ENCODE data around the gene RNASET2. TPM values are rescaled to one million over a fixed set of nuclear protein-coding genes. Genes with fewer than 3 reads are reported as not detected.

The RNASET2 gene, protein sequence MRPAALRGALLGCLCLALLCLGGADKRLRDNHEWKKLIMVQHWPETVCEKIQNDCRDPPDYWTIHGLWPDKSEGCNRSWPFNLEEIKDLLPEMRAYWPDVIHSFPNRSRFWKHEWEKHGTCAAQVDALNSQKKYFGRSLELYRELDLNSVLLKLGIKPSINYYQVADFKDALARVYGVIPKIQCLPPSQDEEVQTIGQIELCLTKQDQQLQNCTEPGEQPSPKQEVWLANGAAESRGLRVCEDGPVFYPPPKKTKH
- 7.0 and 7.7 TPM in 2 replicates for total RNA-seq (2014; rRNA removed; shearing (Covaris generic))

DNA sequence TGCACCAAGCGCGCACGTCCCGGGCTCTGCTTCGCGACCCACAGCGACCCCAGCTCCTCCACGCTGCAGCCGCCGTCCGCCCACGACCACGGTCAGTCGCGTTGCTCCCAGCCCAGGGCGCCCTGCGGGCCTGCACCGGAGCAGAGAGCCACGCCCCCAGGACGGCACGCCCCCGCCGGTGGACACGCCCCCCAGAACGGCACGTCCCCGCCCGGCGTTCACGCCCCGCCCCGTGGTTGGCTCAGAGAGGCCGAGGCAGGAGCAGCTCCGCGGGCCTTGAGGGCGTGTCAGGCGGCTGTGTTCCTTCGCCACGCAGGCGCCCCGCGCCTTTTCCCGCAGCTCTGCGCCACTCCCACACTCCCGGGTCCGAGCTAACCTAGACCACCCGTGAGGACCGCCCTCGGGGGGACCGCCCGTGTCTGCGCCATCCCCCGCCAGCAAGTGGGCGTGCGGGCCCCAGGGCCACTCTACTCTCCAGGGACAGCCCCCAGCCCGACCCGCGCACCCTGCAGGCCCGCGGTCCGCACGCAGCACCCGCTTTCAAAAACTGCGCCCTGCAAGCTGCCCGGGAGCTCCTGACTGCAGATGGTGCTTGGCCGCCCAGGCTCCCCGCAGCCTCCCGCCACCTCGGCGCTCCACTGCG is at the start of gene RNASET2:
Gene RNASET2 (minus strand): TSS at position 107 of the 643 bp plus-strand sequence. CDS start 368 bp downstream, outside the sequence.
- peak; percentile 88 for DNase-seq (ENCODE audit: low read depth)

DNA sequence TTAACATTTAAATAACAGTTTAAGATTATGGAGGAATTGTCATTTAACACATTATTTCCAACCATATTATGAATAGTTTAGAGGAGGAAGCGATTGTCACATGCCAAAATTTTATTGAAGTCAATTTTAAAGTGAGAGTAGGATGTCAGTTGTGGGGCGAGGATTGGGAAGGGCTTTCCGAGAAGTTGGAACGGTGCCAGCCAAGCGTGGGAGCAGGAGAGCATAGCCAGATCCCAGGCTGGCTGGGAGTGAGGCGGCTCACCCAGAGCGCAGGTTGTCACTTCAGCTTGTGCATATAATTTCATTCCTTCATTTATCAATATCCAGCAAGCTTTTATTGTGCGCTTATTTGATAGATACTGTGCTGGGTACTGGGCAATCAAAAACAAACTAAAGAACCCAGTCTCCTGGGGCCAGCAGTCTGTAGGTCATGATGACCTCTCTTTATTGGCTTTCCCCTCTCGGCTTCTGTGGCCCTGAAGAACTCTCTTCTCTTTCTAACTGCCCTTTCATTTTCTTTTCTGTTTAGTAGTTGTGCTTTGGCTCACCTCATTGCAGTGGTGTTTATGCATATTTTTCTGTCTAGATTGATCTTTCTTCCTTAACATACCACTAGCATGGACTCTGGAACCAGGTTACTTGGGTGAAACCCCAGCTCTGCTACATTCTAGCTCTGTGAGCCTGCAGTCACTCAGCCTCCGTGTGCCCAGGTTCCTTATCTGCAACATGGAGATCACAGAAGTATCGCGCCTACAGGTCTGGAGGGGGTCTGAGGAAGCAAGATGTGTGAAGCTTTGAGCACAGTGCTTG is 49.2 kb upstream of the RNASET2 start:
- no peak for DNase-seq (ENCODE audit: low read depth)

DNA sequence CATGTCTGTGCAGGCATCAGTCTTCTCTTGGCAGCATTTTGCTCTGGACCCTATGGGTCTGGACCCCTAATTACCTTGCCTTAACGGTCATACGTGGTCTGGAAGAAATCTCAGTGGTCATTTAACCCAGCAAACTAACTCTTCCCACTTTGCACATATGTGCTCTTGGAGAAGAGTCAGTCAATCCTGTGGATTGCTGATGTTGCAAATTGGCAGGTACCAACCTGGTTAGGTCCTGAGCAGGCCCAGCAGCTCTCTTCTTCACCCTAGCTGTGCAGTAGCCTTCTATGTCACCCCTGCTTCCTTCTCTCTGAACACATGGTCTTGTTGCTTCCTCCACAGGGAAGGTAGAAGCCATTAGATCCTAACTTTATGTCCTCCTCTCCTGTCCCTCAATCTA is 44.4 kb upstream of the RNASET2 start:
- DNase-seq (ENCODE audit: low read depth) = no peak

DNA sequence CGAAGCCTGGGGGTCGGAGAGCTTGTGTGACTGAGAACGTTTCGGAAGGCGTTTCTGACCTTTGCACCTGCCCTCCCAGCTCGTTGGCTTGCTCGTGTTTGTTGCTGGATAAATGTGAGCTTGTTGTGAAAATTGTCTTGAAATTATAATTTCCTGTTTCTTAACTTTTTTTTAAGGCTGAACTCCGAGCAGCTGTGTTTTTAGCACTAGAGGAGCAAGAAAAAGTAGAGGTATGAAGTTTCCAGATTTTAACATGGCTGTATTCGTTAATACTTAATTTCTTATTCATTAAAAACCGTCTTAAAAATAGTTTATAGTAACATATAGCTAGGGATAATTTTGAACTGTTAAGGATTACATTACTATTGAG is 43.5 kb upstream of the RNASET2 start:
- DNase-seq (ENCODE audit: low read depth) = no peak

DNA sequence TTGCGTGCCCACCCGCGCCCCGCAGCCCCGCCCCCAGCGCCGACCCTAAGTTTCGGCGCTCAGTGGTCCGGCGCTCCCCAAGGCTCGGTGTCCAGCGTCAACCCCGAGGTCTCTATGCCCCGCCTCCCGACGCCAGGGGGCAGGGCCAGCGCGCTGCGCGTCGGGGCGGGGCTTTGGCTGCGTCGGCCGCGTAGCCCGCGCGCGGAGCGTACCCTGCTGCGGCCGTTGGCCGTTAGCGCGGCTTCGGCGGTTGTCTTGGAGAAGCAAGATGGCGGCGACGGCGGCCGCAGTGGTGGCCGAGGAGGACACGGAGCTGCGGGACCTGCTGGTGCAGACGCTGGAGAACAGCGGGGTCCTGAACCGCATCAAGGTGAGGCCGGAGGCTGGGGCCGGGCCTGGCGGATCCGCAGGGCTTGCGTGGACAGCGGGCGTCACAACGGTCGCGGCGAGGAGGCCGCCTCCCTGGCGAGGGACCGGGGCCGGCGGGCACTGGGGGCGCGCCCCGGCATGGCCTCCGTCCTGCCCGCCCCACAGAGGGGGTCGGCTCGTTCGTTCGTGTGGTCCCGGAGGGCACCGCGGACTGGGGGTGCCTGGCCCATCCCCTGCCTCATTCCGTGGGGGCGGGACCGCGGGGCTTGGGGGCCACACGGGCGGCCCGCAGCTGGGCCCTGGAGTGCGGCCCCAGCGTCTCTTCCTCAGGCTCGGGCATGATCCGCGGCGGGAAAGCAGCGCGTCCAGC is 43.0 kb upstream of the RNASET2 start, which contains the start of gene CEP43:
Gene CEP43 (plus strand): TSS at position 253 of the 739 bp plus-strand sequence. CDS start 16 bp downstream, at position 269.
- DNase-seq (ENCODE audit: low read depth) = peak; percentile 92

DNA sequence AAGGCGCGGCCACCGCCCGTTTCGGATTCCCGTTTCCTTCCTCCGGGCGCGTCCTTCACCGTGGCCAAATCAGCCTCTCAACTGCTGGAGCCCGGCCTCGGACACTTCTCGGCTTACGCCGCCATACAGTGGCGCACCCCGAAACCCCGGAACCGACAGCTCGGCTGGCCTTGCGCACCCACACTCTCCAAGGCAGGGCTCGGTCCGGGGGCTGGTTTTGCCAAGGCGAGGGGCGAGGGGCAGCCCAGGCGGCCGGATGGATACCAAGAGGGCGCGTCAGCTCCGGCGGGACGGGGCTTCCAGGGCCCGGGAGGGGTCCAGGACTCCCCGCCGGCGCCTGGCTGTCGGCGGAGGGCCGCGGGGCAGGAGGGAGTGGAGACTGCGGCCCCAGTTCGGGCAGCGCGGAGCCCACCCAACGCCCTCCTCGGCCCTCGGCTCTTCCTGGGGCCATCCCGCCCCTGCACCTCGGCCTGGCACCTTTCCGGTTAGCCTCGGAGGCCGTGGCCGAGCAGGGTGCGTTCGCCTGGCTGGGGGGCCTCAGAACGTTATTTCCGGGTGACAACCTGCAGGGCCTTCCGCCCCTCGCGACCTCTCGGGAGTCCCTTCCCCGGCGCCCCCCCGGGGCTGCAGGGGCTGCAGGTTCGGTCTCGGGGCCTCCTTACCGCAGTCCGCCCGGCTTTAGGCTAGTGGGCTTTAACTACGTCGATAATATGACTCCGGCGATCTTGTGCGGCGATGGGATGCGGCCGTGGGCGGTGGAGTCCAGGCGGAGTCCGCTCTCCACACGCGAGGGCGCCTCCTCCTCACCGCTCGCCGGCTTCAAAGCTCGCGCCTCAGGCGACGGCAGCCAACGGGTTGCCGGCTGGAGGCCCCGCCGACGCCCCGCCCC is 42.1 kb upstream of the RNASET2 start:
- DNase-seq (ENCODE audit: low read depth) = peak; percentile 9

DNA sequence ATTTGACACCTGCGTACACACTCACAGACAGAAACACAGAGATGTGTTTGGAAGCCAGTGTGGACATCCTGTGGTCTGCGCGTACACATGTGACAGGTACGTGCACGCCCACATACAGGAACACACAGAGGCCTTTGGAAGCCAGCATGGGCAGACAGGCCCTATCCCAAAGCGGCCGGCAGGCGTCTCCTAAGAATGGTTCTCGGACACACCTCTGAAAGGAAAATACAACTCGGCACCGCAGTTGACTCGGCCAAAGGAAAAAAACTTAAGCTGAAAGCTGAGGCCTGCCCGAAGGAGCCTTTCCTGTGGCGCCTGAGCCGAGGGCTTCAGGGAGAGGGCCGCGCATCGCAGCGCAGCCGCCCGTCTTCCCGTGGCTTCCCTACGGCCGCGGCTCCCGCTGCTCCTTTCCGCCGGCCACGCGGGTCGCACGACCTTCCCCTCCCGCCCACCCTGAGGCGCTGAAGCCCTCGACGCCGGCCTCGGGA is 41.5 kb upstream of the RNASET2 start:
- peak; percentile 53 for DNase-seq (ENCODE audit: low read depth)

DNA sequence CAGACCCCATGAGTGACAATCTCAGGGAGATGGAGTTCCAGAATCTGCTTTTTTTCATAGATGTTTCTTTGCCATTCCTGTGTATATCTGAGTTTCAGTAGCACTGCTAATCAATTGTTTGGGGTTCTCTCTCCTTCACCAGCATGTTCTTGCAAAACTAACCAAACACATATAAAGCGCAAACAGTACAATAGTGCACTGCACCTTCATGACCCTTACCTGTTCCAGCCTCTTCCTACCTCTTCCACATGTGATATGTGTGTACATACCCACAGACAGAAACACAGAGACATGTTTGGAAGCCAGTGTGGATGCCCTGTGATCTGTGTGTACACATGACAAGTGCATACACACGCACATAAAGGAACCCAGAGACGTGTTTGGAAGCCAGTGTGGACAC is 41.0 kb upstream of the RNASET2 start:
- no peak for DNase-seq (ENCODE audit: low read depth)

DNA sequence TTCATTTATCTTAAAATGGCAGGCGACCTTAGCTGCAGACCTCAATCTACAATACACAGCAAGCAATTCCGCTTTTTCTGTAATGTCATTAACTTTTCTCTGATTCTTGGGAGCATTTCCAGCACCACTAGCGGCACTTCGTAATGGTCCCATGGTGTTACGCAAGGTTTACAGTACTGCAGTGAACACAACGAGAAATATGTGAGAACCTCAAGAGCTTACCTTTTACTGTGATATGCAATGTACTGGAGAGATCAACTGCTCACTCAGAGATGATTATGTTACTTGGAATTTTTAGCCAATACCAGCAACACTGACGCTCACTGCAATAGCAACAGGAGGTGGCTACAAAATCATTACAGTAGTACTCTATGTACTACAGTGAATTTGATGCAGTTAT is 40.1 kb upstream of the RNASET2 start:
- DNase-seq (ENCODE audit: low read depth) = no peak

DNA sequence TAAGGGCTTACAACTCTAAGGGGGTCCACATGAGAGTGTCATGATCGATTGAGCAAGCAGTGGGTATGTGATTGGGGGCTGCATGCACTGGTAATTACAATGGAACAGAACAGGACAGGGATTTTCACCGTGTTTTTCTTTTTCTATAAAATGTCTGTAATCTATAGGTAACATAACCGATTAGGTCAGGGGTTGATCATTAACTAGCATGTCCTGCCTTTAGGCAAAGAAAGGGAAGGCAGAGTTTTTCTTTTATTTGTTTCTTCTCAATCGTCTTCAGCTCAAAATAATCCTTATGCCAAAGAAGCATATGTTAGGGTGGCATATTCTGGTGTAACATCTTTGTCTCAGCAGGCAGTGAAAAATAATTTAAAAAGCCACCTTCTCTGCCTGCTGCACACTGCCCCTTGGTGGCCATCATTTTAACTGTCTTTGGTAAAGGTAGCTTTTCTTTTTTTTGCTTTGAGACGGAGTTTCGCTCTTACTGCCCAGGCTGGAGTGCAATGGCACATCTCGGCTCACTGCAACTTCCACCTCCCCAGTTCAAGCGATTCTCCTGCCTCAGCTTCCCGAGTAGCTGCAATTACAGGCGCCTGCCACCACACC is 33.2 kb upstream of the RNASET2 start:
- DNase-seq (ENCODE audit: low read depth) = peak; percentile 2

DNA sequence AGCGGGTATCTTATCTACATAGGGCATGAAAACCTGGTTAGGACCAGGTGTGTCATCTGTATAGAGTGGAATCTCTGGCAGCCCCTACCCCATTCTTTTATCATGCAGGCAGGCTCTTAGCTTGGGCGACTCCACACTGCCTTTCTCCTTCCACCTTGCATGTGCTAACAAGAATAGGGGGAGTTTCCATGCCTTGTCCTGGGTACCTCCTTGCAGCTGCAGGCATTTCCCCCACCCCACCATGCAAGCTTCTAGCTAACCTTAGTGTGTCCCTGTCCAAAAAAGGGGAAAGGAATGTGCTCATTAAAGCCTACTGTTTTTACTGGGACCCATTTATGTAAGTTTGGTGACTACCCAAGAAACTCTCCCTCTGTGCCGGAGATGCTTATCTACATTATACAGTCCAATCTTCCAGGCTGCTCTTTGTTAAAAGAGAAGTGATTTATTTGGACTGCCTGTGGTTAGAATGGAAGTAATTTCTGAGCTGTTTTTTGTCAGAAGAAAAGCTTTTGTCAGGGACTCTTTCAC is 32.4 kb upstream of the RNASET2 start:
- DNase-seq (ENCODE audit: low read depth) = no peak

DNA sequence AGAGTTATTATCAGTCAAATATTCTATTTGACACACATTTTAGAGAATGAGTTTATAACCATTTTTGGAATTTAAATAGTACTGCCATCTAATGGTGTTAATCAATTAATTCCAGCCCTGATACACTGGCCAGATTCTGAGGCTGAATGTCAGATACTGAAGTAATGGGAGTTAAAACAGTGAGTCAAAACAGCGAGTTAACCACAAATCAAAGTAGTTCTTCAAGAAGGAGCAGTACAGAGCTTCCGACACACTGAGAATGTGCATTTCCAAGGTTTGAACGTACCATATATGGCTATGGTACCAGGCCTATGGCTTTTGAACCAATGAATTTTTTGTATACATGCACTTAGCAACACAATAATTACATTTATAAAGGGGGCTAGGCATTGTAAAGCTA is 31.6 kb upstream of the RNASET2 start:
- DNase-seq (ENCODE audit: low read depth) = no peak

DNA sequence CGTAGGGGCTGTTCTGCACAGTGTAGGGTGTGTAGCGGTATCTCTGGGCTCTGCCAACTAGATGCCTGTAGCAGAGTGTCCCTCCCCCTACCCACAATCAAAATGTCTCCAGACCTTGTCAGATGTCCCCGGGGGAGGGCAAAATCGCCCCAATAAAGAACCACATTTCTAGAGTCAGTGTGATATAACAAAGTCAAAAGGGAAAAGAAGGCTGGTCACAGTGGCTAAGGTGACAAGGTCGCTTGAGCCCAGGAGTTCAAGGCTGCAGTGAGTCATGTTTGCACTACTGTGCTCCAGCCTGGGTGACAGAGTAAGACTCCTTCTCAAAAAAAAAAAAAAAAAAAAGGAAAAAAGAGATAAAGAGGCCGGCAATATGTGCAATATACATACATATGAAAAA is 31.1 kb upstream of the RNASET2 start:
- DNase-seq (ENCODE audit: low read depth) = no peak

DNA sequence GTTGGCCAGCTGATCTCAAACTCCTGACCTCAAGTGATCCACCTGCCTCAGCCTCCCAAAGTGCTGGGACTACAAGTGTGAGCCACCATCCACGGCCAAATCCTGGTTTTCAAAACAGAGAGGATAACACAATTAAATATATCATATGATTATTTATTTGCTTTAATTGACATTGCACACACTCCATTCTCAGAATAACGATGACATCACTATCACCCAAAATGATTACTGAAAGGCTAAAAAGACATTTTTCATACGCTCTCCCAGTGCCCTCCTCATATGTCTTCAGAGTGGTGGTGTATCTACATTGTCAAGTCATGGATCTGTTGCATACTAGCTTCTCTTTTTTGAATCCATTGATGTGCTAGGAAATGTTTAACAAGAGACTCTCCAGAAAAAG is 24.4 kb upstream of the RNASET2 start:
- DNase-seq (ENCODE audit: low read depth) = no peak

DNA sequence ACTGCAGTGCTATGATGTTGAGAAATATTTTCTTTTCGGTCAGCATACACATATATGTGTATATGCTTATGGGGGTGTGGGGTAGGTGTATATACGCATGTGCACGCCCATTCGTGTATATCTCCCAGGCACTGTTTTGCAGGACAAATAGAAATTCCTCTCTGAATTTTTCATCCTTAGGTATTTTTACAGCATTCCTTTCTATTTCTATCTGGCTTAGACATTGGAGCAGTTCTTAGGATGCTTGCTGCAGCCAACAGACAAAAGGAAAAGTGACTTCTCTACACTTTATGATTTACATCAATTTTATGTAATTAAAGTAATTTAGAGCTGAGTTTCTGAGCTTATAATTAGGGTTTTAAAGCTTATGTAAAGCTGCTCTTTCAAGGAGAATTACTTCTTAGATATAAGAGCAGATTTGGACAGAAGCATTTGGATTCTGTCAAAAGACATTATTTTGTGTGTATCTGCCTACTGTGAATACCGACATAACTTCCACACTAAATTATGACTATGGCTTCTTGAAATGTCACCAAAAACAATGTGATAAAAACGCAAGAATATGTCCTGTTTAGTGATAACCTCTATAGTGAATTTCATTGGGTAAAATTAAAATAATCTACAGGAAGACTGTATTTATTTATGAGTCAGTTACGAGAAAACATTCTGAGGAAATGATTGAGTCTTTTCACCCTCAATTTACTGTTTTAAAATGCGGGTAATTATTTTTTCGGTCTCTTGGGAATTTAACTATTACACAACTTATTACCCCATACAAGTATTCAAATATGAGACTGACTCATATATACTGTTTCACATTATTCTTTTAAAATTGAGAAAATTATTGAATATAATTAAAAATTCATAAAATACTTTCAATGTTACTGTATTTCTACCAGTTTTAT is 21.5 kb upstream of the RNASET2 start:
- no peak for DNase-seq (ENCODE audit: low read depth)

DNA sequence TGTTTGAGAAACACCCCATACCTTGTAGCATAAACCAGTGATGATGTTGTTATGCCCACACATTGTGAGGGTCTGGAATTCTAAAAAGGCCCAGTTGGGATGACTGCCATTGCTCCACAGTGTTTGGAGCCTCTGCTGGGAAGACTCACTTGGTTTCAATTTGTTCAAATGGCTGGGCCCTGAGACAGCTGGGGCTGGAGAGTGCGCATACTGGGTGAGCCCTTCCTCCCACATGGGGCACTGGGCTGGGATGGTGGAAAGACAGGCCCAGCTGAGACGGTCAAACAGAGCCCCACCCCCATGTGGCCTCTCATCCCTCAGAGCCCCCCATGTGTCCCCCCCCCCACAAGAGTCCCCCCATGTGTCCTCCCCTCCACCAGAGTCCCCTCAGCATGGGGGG is 20.3 kb upstream of the RNASET2 start:
- no peak for DNase-seq (ENCODE audit: low read depth)

DNA sequence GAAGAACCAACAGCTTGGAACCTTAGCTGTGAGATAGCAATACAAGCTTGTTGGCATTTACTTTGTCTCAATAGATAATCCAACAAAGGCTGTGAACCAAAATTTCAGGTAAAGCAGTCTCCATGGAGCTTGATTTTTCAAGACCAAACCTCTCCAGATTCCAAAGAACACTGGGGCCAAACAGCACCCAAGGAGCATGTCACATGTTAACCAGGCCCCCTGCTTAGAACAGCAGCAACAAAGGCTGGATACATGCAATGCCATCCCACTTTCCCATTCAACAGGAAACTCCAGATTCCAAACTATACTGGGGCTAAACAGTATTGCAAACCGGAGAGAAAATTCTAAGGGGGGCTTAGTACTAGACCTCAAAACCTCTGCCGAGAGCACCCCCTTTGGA is 15.8 kb upstream of the RNASET2 start:
- no peak for DNase-seq (ENCODE audit: low read depth)

DNA sequence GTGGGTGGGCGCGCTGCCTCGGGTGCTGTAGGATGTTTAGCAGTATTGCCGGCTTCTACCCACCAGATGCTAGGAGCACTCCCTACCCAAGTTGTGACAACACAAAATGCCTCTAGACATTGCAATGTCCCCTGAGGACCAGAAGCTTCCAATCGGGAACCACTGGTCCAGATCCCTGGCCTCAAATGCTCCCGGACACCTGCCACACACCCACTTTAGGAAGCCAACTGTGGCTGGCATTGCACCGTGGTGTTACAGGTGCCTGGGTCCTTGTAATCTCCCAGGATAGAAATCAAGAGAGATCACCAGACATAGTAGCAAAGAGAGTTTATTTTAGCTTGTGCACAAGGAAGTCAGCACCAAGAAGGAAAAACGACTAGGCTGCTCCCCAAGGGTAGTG is 14.9 kb upstream of the RNASET2 start:
- DNase-seq (ENCODE audit: low read depth) = no peak

DNA sequence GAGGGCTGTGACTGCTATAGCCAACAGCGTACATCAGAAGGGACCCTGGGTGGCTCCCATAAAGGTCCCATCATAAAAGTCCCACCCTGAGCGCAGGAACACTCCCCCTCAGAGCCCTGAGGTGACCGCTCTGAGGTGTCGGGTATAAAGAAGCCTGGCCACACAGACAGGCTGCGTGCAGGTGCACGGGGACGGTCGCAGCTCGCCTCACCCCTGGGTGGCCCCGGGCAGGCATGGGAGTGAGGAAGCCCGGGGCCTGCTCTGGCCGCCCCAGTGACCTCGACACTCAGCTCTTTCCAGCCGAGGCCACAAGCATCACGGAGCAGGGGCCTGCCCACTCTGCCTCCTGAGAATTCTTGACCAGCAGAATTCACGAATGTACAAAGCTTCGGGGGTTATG is 14.4 kb upstream of the RNASET2 start:
- DNase-seq (ENCODE audit: low read depth) = no peak
